K562 (cell line): Measurements from ENCODE around the gene EVI5. TPM values are rescaled to one million over a fixed set of nuclear protein-coding genes. Genes with fewer than 3 reads are reported as not detected.

Experiments used
- ATAC-seq: fragments of 200-7000 bp; cut with Tn5 transposase; 3 replicates; pipeline ENCODE4 v1.9.1; 2020; ENCODE audit warnings: moderate library complexity
- BruUV-seq: library from RNA; stranded (reverse); fragments of 400-500 nt; replicated peaks from 2 replicates; lab custom pipeline; 2021; lab: Mats Ljungman, UMichigan
- CTCF ChIA-PET: fragments of 300-600 bp; formaldehyde crosslinking; extraction: SDS; loops from one replicate; lab custom pipeline; 2021; ENCODE audit warnings: low intra/inter-chr PET ratio; lab: Yijun Ruan, JAX
- POLR2A ChIA-PET: fragments of 300-600, 350-650 bp; sonication (Branson Sonifier 250); formaldehyde crosslinking; extraction: SDS; loops from one replicate; lab custom pipeline; 2021; ENCODE audit warnings: antibody characterized with exemption, inconsistent platforms; lab: Yijun Ruan, JAX
- DNase-seq, 4 experiments: peaks; one replicate each; pipeline versions ENCODE4 v3.0.0 to v3.0.0-alpha.2; 2011 to 2018; ENCODE audit warnings: low spot score in 3 of 4, mixed read lengths in 3 of 4; ENCODE audit errors: extremely low read depth in 1 of 4
- FAIRE-seq: peaks from 2 replicates; lab custom pipeline; 2011; peaks lifted over from hg19 to GRCh38; lab: Jason Lieb, UNC
- H2AFZ ChIP-seq: 2 replicates; pipeline ENCODE4 v1.6.0; 2011; ENCODE audit warnings: low read depth, low read length, control low read depth, inconsistent platforms
- H3K27ac ChIP-seq: fragments of 200-600 bp; 3 replicates; pipeline ENCODE4 v1.8.0; 2011; ENCODE audit warnings: low read depth, mild to moderate bottlenecking, control low read depth, inconsistent platforms, low read length, moderate library complexity, mixed read lengths; ENCODE audit errors: extremely low read depth
- H3K27me3 ChIP-seq, 2 experiments: fragments of 300-600 bp in 1 of 2; 2 replicates in 1 of 2; 3 replicates in 1 of 2; pipeline versions ENCODE4 v1.6.0 to v1.8.0; 2011; ENCODE audit warnings: inconsistent platforms in 2 of 2, low read length in 2 of 2, mild to moderate bottlenecking in 1 of 2, mixed read lengths in 1 of 2, moderate library complexity in 1 of 2; ENCODE audit not compliant: control insufficient read depth in 2 of 2, insufficient read depth in 2 of 2
- H3K36me3 ChIP-seq: fragments of 300-600 bp; 3 replicates; pipeline ENCODE4 v1.8.0; 2011; ENCODE audit warnings: mild to moderate bottlenecking, low read length, inconsistent platforms; ENCODE audit not compliant: control insufficient read depth, insufficient read depth
- H3K4me1 ChIP-seq, 2 experiments: fragments of 200-600 bp in 1 of 2; replicated peaks in 1 of 2; 2 replicates in 1 of 2; 3 replicates in 1 of 2; pipeline versions ENCODE4 v1.5.1 to v1.8.0; 2011; ENCODE audit warnings: inconsistent platforms in 2 of 2, low read length in 2 of 2, mild to moderate bottlenecking in 1 of 2, mixed read lengths in 1 of 2, moderate library complexity in 1 of 2; ENCODE audit not compliant: control insufficient read depth in 2 of 2, insufficient read depth in 2 of 2
- H3K4me2 ChIP-seq: 2 replicates; pipeline ENCODE4 v1.6.1; 2011; ENCODE audit warnings: low read length, control low read depth, inconsistent platforms, mixed read lengths; ENCODE audit not compliant: insufficient read depth
- H3K4me3 ChIP-seq: fragments of 200-600 bp; sonication (generic), shearing (Covaris generic); 2 replicates; pipeline ENCODE4 v1.5.1; 2016; ENCODE audit warnings: control low read depth, inconsistent platforms
- H3K79me2 ChIP-seq: fragments of 200-600 bp; 3 replicates; pipeline ENCODE4 v1.8.0; 2011; ENCODE audit warnings: low read length, inconsistent platforms; ENCODE audit not compliant: control insufficient read depth, insufficient read depth
- H3K9ac ChIP-seq, 2 experiments: 2 replicates each; pipeline versions ENCODE4 v1.6.0 to v1.6.1; 2011; ENCODE audit warnings: low read depth in 2 of 2, low read length in 2 of 2, control low read depth in 1 of 2, inconsistent platforms in 1 of 2, mild to moderate bottlenecking in 1 of 2, mixed read lengths in 1 of 2; ENCODE audit not compliant: insufficient read depth in 1 of 2
- H3K9me1 ChIP-seq: one replicate; pipeline ENCODE4 v1.6.0; 2011; ENCODE audit warnings: inconsistent platforms, mild to moderate bottlenecking, low read length, moderate library complexity; ENCODE audit not compliant: control insufficient read depth, insufficient read depth
- H3K9me3 ChIP-seq: replicated peaks from 2 replicates; pipeline ENCODE4 v1.5.1; 2011; ENCODE audit warnings: low read depth, low read length, inconsistent platforms; ENCODE audit not compliant: control insufficient read depth, insufficient read depth
- H4K20me1 ChIP-seq: replicated peaks from 2 replicates; pipeline ENCODE4 v1.6.1; 2011; ENCODE audit warnings: low read length, inconsistent platforms, mixed read lengths; ENCODE audit not compliant: control insufficient read depth, insufficient read depth
- FOXA3 ChIP-seq, 2 experiments: fragments of 450-650 bp in 1 of 2; sonication (generic) in 1 of 2; formaldehyde crosslinking; IDR thresholded peaks in 1 of 2; conservative IDR thresholded peaks in 1 of 2; 2 replicates each; pipeline versions ENCODE4 v1.4.0 to v1.8.0; 2020 to 2022; ENCODE audit warnings: mild to moderate bottlenecking in 2 of 2, missing genetic modification reagents in 1 of 2
- HDGF ChIP-seq: fragments of 450-650 bp; IDR thresholded peaks from 2 replicates; pipeline ENCODE4 v1.6.1; 2016
- MTA1 ChIP-seq: fragments of 450-650 bp; IDR thresholded peaks from 2 replicates; pipeline ENCODE4 v1.6.1; 2017; ENCODE audit warnings: borderline replicate concordance
- RBFOX2 ChIP-seq: fragments of 200-400 bp; formaldehyde crosslinking; IDR thresholded peaks from 2 replicates; pipeline ENCODE4 v1.6.1; 2017; ENCODE audit warnings: low read depth, mild to moderate bottlenecking, low read length, moderate library complexity
- TAF7 ChIP-seq: fragments of 450-650 bp; IDR thresholded peaks from 2 replicates; pipeline ENCODE4 v1.6.1; 2016; ENCODE audit warnings: missing genetic modification characterization, missing compliant biosample characterization
- ZC3H4 ChIP-seq: sonication (generic); formaldehyde crosslinking; IDR thresholded peaks from 2 replicates; pipeline ENCODE4 v1.9.0; 2021; ENCODE audit warnings: missing genetic modification reagents, borderline replicate concordance
- ZFX ChIP-seq: sonication (generic); formaldehyde crosslinking; IDR thresholded peaks from 2 replicates; pipeline ENCODE4 v1.8.0; 2022; ENCODE audit warnings: mild to moderate bottlenecking, missing genetic modification reagents, moderate library complexity
- ZKSCAN8 ChIP-seq: fragments of 200-800 bp; sonication (Bioruptor generic); IDR thresholded peaks from 2 replicates; pipeline ENCODE4 v1.6.1; 2016; ENCODE audit warnings: missing genetic modification characterization, missing compliant biosample characterization
- ZNF232 ChIP-seq: sonication (generic); formaldehyde crosslinking; IDR thresholded peaks from 2 replicates; pipeline ENCODE4 v1.8.0; 2022; ENCODE audit warnings: mild to moderate bottlenecking, missing genetic modification reagents
- WGBS: fragments of 100-300 bp; shearing (Covaris generic); methylation state at CpG from one replicate; pipeline ENCODE4 v1.1.6; 2016; ENCODE audit warnings: low coverage, mixed read lengths; ENCODE audit not compliant: insufficient coverage; ENCODE audit errors: missing lambda C conversion rate; 5-methylcytosine and 5-hydroxymethylcytosine counted together
- in situ Hi-C: fragments of 300-500 bp; cut with MboI; formaldehyde crosslinking; loops from 4 replicates; pipeline ENCODE4 v1.15.0; 2018; ENCODE audit warnings: inconsistent platforms, mixed read lengths
- intact Hi-C: fragments of 100-400 bp; cut with micrococcal nuclease; formaldehyde crosslinking; loops from 2 replicates; pipeline ENCODE4 v1.14.2; 2022
- polyA plus RNA-seq, 8 experiments: library from polyadenylated mRNA; depleted of rRNA in 4 of 8; stranded (reverse) in 5 of 8; unstranded in 3 of 8; fragments of >200 nt; fragmentation: Nextera tagmentation in 2 of 8; fragmentation: Illumina TruSeq in 1 of 8; extraction: Ambion mirVana in 2 of 8; extraction: Trizol in 1 of 8; gene quantifications; 2 replicates each; pipeline versions ENCODE4 v1.2.1 to v1.2.3, GENCODE V29; 2011 to 2014; ENCODE audit warnings: inconsistent platforms in 1 of 8, missing spikeins in 1 of 8
- total RNA-seq, 7 experiments: library from RNA; depleted of rRNA in 6 of 7; stranded (reverse); fragments of >200 nt in 6 of 7; fragmentation: Illumina TruSeq in 2 of 7; extraction: Trizol in 2 of 7; gene quantifications; 2 replicates each; pipeline versions ENCODE4 v1.2.1 to v1.2.3, GENCODE V29; 2011 to 2021; ENCODE audit warnings: low replicate concordance in 1 of 7

The EVI5 gene
- total and polyA plus RNA-seq, 9 of the 15 experiments (the other 6 are each of a cell fraction or from before 2014, with no cell fraction given), result 1.7 to 50.1 (median 13.7) TPM

DNA sequence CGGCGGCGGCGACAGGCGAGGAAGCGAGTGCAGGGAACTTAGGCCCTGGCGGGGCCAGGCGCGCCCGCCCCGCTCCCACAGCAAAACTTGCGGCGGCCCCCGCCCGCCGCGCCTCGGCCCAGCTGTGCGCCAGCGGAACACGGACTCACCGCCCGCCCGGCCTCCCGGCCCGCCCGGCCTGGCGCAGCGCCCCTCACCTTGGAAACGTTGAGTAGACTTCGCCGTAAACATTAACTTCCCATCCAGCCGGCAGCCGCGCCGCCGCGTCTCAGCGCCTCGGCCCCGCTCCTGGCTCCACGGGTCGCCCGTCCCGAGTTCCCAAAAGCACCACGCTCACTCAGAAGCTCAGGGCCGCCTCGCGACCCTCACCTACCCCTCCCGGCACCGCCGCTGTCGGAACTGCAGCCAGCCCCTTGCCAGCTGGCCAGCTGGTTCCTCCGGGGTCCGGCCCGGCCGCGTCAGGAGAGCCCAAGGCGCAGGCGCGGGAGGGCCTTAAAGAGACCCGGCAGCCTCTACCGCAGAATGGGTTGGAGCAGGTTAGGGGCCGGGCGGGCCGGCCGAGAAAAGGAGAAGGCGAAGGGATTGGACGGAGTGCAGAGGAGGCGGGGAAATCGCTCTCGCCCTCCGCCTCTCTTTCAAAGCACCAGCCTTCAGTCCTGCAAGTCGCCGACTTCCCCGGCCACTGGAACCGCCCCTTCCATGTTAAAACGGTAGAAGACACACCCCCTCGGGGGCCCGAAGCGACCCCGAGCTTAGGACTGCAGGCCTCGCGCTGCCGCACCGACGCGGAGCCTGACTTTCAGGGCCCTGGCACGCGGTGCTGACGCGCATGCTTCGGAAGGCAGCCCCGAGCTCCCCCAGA is at the start of gene EVI5 (continued):
- TF ChIP-seq TAF7 (tag) (no peak), ZC3H4 (0 out of 2 replicates have a peak, but pooled peaks have one; percentile 29), ZKSCAN8 (CRISPR knock-in tag) (0 out of 2 replicates have a peak, but pooled peaks have one; percentile 64), FOXA3 (CRISPR knock-in tag; conservative IDR thresholded peaks at IDR 0.05 in 1 of 2, IDR thresholded peaks at IDR 0.05 in 1 of 2) (0 out of 4 replicates have a peak, but pooled peaks of 1 of the 2 experiments have one; percentile 26), MTA1 (no peak), ZNF232 (CRISPR knock-in tag) (peak; percentile 95)

GRCh38 chr1:92834617-92835016 is 49.7 kb upstream of the EVI5 start:
- BruUV-seq, result no TSS peak
- Histone ChIP-seq H3K27ac (no peak overlapping the region; the same call in 2 of the 3 replicates), H3K9me1 (peaks cover 5% of the 10 kb centered on the region), H3K4me2 (peak overlapping the region; percentile 99), H3K4me3 (peak overlapping the region; percentile 91; the same call in 1 of the 2 replicates), H3K4me1 (peaks cover 6 to 18% of the 10 kb centered on the region in 2 experiments; a peak in 3 of 5 replicates), H3K79me2 (peaks cover 79% of the 10 kb centered on the region), H3K9ac (peak overlapping the region in 1 of 2 experiments; percentile 96; a peak in 1 of 4 replicates), H4K20me1 (peaks cover 53% of the 10 kb centered on the region), H2AFZ (no peak overlapping the region), H3K27me3 (no peaks in the 10 kb centered on the region), H3K9me3 (no peaks in the 10 kb centered on the region), H3K36me3 (peaks cover 75% of the 10 kb centered on the region)
- TF ChIP-seq HDGF, result no peak
- TF ChIP-seq RBFOX2, result 0 out of 2 replicates have a peak, but pooled peaks have one; percentile 43
- peak; percentile 26; the same call in 1 of the 2 replicates for TF ChIP-seq ZFX (CRISPR knock-in tag)
- FAIRE-seq, result no peak
- DNase-seq, result no peak
- no peak for ATAC-seq
- in situ Hi-C loops (no loop called here), intact Hi-C loops (loop anchor here (5.0 to 10.0 kb wide), 3 partner anchors 47 to 520 kb away; partner anchors contain the start of gene EVI5)
- ChIA-PET CTCF (no interaction called here), POLR2A (interaction anchor here (0.6 to 2.2 kb wide), 8 partner anchors 9 to 231 kb away, joined by 3 to 12 read pairs (median 4); no protein-coding TSS in a partner anchor)
- WGBS, result 84% methylated on average over 5 of the region's 5 CpGs
